HG02678 (cell line): ENCODE data around the gene CYP26B1.
"Not testable (repeated sequence)": the region's sequence is repeated elsewhere in the genome, so short reads cannot be mapped to it uniquely, and the experiment has no call there.

ENCODE experiments used
- ATAC-seq: cut with Tn5 transposase; IDR thresholded peaks from one replicate; pipeline ENCODE4 v1.9.1; 2021; ENCODE audit warnings: mild to moderate bottlenecking, moderate library complexity; ENCODE audit not compliant: unreplicated experiment

CYP26B1 gene

GRCh38 chr2:72089028-72089427 is 58.6 kb downstream of the CYP26B1 start:
- no peak for ATAC-seq

- not testable (repeated sequence) for ATAC-seq
These were observed 60.6 kb downstream of the CYP26B1 start for GRCh38 chr2:72086871-72087633.

- no peak for ATAC-seq
These were observed 62.1 kb downstream of the CYP26B1 start for GRCh38 chr2:72085513-72085912.

GRCh38 chr2:72085036-72085435 is 62.6 kb downstream of the CYP26B1 start:
- no peak for ATAC-seq

GRCh38 chr2:72084584-72084976 is 63.1 kb downstream of the CYP26B1 start:
- ATAC-seq: no peak

- ATAC-seq: no peak
These were observed 63.7 kb downstream of the CYP26B1 start for GRCh38 chr2:72083751-72084583.

GRCh38 chr2:72082887-72083286 is 64.8 kb downstream of the CYP26B1 start:
- no peak for ATAC-seq

- ATAC-seq: no peak
These were observed 65.6 kb downstream of the CYP26B1 start for GRCh38 chr2:72082021-72082601.

- no peak for ATAC-seq
These were observed 66.2 kb downstream of the CYP26B1 start for GRCh38 chr2:72081451-72081850.

GRCh38 chr2:72080286-72081145 is 67.1 kb downstream of the CYP26B1 start:
- no peak for ATAC-seq
